SH-SY5Y (cell line): ENCODE results near the gene RAB34.

Experiments
- GATA2 ChIP-seq: IDR thresholded peaks from 2 replicates; pipeline ENCODE4 v1.6.1; 2011; ENCODE audit warnings: mild to moderate bottlenecking, low read depth, low read length
- GATA3 ChIP-seq: IDR thresholded peaks from 2 replicates; pipeline ENCODE4 v1.6.1; 2011; ENCODE audit warnings: low read depth, mild to moderate bottlenecking, low read length, moderate library complexity

GRCh38 chr17:28737316-28737715 is 19.6 kb upstream of the RAB34 start:
- TF ChIP-seq GATA3 (no peak), GATA2 (no peak)
